NK-92 (cell line): ENCODE measurements around the gene MAGOH.
"Not testable (repeated sequence)": the region's sequence is repeated elsewhere in the genome, so short reads cannot be mapped to it uniquely, and the experiment has no call there.

Experiments
- DNase-seq: peaks from one replicate; lab custom pipeline; 2025; ENCODE audit not compliant: unreplicated experiment; lab: John Stamatoyannopoulos, UW

MAGOH gene

DNA sequence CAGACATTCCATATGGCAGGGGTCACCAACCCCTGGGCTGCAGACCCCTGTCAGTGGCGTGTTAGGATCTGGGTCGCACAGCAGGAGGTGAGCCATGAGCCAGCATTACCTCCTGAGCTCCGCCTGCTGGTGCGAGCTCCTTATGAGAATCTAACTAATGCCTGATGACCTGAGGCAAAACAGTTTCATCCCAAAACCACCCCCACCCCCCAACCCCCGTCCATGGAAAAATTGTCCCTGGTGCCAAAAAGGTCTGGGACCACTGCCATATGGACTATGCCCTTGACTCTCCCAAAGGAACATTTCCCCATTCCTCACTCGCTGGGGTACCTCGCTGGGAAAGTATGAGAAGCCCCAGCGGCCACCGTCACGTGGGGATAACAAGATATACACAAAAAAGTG, 48.1 kb downstream of the MAGOH start:
- DNase-seq, result no peak

DNA sequence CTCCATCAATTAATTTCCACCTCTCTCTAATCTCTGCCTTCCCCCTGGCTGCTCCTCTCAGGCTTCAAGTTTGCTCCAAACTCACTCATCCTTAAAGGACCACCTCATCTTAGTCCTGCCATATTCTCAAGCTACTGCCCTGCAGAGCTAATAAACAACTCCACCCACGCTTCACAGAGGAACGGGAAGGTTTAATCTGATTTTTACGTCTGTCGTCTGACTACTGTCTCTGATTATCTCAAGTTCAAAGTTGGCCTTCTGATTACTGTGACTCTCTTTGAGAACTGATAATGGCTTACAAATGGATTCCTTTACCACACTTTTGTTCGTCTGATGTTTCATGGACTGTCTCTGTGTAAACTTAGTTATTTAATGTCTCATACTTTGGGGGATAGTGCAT, 49.3 kb downstream of the MAGOH start:
- DNase-seq, result no peak

DNA sequence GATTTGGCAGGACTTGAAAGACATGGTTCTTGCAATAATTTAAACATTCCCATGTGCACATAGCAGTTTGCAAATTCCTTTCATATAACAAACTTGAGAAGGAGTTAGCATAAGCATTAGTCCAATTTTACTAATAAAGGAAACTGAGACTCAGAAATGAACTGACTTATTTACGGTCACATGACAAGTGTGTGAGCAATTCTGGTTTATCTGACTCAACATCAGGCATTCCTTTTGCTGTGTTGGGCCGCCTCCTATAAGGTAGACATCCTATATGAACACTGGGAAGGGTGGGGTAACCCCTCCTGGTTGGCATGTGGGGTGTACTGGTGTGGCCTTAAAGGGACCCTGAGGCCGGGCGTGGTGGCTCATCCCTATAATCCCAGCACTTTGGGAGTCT, 50.2 kb downstream of the MAGOH start:
- no peak for DNase-seq

DNA sequence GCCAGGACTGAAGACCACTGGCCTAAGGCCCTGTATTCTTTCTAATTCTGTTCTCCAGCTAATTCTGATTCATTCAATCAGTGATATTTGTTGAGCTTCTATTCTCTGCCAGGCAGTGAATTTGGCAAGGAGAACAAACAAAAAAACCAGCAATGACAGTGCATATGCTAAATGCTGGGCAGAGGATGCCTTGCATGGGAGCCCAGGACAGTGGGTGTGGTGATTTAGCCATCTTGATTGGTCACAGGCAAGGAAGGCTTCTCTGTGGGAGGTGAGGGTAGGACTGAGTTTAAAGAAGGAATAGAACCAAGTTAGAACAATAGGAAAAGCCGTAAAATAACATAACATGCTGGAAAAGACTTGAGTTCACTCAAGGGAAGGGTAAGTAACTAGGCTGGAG, 50.9 kb downstream of the MAGOH start:
- no peak for DNase-seq

DNA sequence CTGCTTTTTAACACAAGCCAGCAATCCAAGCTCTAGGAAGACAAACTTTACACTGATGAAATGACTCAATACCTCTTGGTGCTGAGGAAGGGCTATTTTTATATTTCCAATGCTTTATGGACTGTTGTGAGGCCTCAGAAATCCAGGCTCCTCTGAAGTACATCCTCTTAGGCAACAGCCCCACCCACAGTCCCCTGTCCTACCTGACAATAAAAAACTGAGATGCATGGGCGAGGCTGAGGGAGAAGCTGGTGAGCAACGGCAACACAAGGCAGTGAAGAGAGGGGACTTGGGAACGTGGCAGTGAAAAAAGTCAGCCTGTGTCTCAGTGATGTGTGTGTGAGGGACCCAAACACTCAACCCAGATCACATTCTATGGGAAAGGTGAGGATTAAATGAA, 51.8 kb downstream of the MAGOH start:
- DNase-seq, result no peak

DNA sequence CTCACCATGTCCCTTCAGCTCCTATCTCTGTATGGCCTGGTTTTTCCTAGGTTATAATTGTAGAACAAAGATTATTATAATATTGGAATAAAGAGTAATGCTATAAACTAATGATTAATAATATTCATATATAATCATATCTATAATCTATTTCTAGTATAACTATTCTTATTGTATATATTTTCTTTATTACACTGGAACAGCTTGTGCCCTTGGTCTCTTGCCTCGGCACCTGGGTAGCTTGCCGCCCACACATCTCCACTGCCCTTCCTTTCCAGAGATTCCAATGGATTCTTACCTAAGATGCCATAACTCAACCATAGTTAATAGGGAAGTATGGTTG, 52.4 kb downstream of the MAGOH start:
- DNase-seq, result not testable (repeated sequence)

DNA sequence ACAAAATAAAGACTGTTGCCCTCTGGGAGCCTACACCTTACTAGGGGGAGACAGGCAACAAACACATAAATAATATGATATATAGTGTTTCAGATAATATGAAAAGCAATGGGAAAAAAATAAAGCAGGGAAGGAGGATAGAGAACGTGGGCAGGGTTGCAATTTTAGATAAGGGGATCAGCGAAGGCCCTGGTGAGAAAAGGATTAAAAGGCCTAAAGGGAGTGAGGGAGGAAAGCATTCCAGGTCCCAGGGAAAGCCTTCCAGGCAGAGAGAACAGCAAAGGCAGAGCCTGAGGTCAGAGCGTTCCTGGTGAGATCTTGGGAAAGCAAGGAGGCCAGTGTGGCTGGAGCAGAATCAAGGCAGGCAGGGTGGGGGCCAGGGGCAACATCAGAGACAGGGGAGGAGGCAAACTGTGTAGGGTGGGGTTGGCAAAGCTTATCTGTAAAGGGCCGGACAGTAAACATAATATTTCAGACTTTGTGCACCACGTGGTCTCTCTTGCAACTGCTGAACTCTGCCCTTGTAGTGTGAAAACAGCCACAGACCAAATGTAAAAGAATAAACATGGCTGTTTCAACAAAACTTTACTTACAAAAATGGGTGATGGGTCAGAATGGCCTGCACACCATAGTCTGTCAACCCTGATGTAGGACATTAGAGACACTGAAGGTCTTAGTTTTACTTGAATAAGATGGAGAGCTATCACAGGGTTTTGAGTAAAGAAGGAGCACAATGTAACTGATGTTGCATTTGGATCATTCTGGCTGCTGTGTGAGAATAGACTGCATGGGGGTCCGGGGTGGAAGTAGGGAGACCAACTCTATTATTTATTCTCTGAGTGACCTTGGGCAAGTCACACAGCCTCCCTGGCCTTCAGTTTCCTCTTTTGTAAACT, 55.0 kb downstream of the MAGOH start:
- no peak for DNase-seq

DNA sequence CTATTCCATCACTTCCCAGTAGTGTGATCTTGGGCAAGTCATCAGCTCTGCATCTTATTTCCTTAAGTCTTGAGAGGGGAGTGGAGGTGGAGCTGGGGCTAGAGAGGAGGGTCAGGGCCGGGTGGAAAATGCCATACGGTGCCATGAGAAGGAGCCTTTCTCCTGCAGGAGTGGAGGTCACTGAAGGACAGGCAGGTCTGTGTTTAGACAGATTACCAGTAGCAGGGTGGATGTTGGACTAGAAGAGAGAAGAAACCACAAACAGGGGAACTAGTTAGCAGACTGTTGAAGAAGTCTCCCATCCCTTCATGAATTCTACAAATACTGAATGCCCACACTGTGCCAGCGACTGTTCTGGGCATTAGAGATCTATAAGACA, 55.6 kb downstream of the MAGOH start:
- DNase-seq, result no peak

DNA sequence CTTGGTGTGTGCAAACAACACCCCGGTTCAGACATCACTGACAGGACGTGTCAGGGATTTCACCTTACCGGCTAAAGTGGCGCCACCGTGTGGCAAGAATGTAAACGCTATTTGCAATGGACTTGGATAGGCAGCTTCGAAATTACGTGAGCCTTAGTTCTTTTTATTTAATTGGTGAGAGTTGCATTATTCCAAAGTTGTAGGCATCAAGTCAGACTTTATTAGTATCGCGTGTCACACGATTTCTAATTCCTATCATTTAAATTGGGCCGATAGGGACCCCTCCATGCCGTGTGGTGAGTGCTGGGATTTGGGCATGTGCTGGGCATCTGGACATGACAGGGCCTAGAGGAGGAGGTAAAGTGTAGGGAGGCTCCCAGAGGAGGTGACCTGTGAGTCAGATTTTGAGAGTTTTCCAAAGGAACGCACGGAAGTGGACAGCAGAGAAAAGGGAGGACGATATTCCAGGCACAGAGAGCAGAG, 56.2 kb downstream of the MAGOH start:
- no peak for DNase-seq

DNA sequence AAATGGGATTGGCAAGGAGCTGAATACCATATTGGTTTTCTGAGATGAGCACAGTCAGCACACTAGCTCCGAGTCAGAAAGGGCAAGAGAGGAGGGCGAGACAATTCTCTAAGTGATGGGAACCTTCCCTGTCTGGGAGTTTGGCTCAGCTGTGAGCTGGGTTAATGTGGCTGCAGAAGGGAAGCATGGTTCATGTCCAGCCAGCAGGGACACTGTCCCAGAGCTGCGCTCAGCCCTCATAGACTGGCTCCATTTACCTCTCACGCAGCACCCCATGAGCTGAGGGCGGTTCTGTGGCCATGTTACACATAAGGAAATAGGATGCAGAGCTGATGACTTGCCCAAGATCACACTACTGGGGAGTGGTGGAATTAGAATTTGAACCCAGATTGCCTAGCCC, 57.4 kb downstream of the MAGOH start:
- DNase-seq, result no peak

DNA sequence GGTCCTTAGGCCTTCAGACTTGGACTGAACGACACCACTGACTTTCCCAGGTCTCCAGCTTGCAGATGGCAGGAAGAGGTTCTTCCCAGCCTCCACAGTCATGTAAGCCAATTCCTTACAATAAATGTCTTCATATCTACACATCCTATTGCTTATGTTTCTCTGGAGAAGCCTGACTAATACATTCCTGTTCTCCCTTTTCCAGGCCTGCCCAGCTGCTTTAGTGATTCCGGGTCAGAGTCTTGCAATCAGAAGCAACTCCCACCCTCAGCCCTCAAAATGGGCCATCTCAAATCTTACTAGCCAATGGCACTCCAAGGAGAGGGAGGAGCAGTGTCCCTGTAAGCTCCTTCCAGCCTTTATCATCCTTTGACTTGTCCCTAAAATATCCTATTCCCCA, 58.1 kb downstream of the MAGOH start:
- no peak for DNase-seq
